SK-N-SH (cell line): ENCODE measurements around the gene RMI2. TPM values are rescaled to one million over a fixed set of nuclear protein-coding genes. Genes with fewer than 3 reads are reported as not detected.

Experiments
- CTCF ChIA-PET: fragments of 300-600, 350-600 bp; formaldehyde crosslinking; extraction: SDS; loops from one replicate; lab custom pipeline; 2021; lab: Yijun Ruan, JAX
- POLR2A ChIA-PET: fragments of 350-600 bp; sonication (Branson Sonifier 250); formaldehyde crosslinking; extraction: SDS; loops from one replicate; lab custom pipeline; 2020; ENCODE audit warnings: antibody characterized with exemption, inconsistent platforms; lab: Yijun Ruan, JAX
- DNase-seq: peaks from one replicate; pipeline ENCODE4 v3.0.0; 2012
- H2AFZ ChIP-seq: fragments of 200-600 bp; sonication (generic); 2 replicates; pipeline ENCODE4 v1.8.1; 2016; ENCODE audit warnings: antibody characterized with exemption, mild to moderate bottlenecking, low read depth
- H3F3A ChIP-seq: fragments of 200-600 bp; sonication (generic); replicated peaks from 2 replicates; pipeline ENCODE3; 2016; ENCODE audit warnings: antibody characterized with exemption, mild to moderate bottlenecking; ENCODE audit not compliant: insufficient read depth
- H3K27ac ChIP-seq, 2 experiments: fragments of 200-500 bp in 1 of 2; fragments of 200-600 bp in 1 of 2; sonication (Bioruptor generic) in 1 of 2; sonication (generic), shearing (Covaris generic) in 1 of 2; 2 replicates each; pipeline versions ENCODE4 v1.5.1 to v1.6.1; 2014 to 2016; ENCODE audit warnings: low read depth in 2 of 2, inconsistent platforms in 1 of 2, low read length in 1 of 2, mild to moderate bottlenecking in 1 of 2, mixed read lengths in 1 of 2
- H3K27me3 ChIP-seq: fragments of 200-600 bp; sonication (generic), shearing (Covaris generic); 2 replicates; pipeline ENCODE4 v1.6.1; 2016; ENCODE audit warnings: mixed run types; ENCODE audit not compliant: insufficient read depth
- H3K36me3 ChIP-seq, 2 experiments: fragments of 200-500 bp in 1 of 2; fragments of 200-600 bp in 1 of 2; sonication (Bioruptor generic) in 1 of 2; sonication (generic) in 1 of 2; replicated peaks in 1 of 2; 2 replicates each; pipeline versions ENCODE3 to v1.5.1; 2014 to 2016; ENCODE audit warnings: low read length in 1 of 2, mild to moderate bottlenecking in 1 of 2; ENCODE audit not compliant: insufficient read depth in 2 of 2, control insufficient read depth in 1 of 2
- H3K4me1 ChIP-seq, 2 experiments: fragments of 200-500 bp in 1 of 2; fragments of 200-600 bp in 1 of 2; sonication (Bioruptor generic) in 1 of 2; sonication (generic), shearing (Covaris generic) in 1 of 2; 2 replicates each; pipeline versions ENCODE4 v1.5.1 to v1.6.1; 2014 to 2016; ENCODE audit warnings: low read depth in 1 of 2, low read length in 1 of 2, mixed run types in 1 of 2; ENCODE audit not compliant: insufficient read depth in 2 of 2, control insufficient read depth in 1 of 2
- H3K4me2 ChIP-seq: fragments of 200-600 bp; sonication (generic), shearing (Covaris generic); 2 replicates; pipeline ENCODE4 v1.6.1; 2017; ENCODE audit warnings: mixed run types
- H3K4me3 ChIP-seq, 2 experiments: fragments of 200-500 bp in 1 of 2; fragments of 200-600 bp in 1 of 2; sonication (Bioruptor generic) in 1 of 2; sonication (generic), shearing (Covaris generic) in 1 of 2; 2 replicates each; pipeline versions ENCODE4 v1.5.1 to v1.8.1; 2014 to 2016; ENCODE audit warnings: low read depth in 2 of 2, inconsistent platforms in 1 of 2, low read length in 1 of 2, mild to moderate bottlenecking in 1 of 2, mixed read lengths in 1 of 2, moderate library complexity in 1 of 2
- H3K79me2 ChIP-seq: fragments of 200-600 bp; sonication (generic); 2 replicates; pipeline ENCODE4 v1.8.1; 2017; ENCODE audit warnings: mild to moderate bottlenecking; ENCODE audit not compliant: insufficient read depth
- H3K9ac ChIP-seq: fragments of 200-600 bp; sonication (generic); 2 replicates; pipeline ENCODE4 v1.6.1; 2017; ENCODE audit warnings: mixed run types
- H3K9me2 ChIP-seq: fragments of 200-600 bp; sonication (generic); 2 replicates; pipeline ENCODE4 v1.6.1; 2017; ENCODE audit warnings: mixed run types
- H3K9me3 ChIP-seq: fragments of 200-600 bp; sonication (generic); 2 replicates; pipeline ENCODE4 v1.6.1; 2017; ENCODE audit warnings: mixed run types, mild to moderate bottlenecking, moderate library complexity
- H4K20me1 ChIP-seq: fragments of 200-600 bp; sonication (generic); 2 replicates; pipeline ENCODE4 v1.6.1; 2017; ENCODE audit warnings: mild to moderate bottlenecking, mixed run types; ENCODE audit not compliant: insufficient read depth
- EP300 ChIP-seq, 2 experiments: IDR thresholded peaks; 2 replicates each; pipeline versions ENCODE4 v1.4.0 to v1.6.1; 2012; ENCODE audit warnings: borderline replicate concordance in 1 of 2, low read depth in 1 of 2, low read length in 1 of 2
- FOSL2 ChIP-seq: IDR thresholded peaks from 2 replicates; pipeline ENCODE4 v1.4.0; 2012; ENCODE audit warnings: low read depth, mild to moderate bottlenecking, moderate library complexity, borderline replicate concordance
- FOXM1 ChIP-seq: IDR thresholded peaks from 2 replicates; pipeline ENCODE4 v1.4.0; 2012; ENCODE audit warnings: low read depth, mild to moderate bottlenecking
- GABPA ChIP-seq: IDR thresholded peaks from 2 replicates; pipeline ENCODE4 v1.4.0; 2012; ENCODE audit warnings: low read depth, mild to moderate bottlenecking
- GATA2 ChIP-seq: sonication (generic); formaldehyde crosslinking; IDR thresholded peaks from 2 replicates; pipeline ENCODE4 v1.5.0; 2020; ENCODE audit warnings: mild to moderate bottlenecking, missing genetic modification reagents
- JUND ChIP-seq: IDR thresholded peaks from 2 replicates; pipeline ENCODE4 v1.4.0; 2012
- NFIC ChIP-seq: IDR thresholded peaks from 2 replicates; pipeline ENCODE4 v1.4.0; 2012; ENCODE audit warnings: borderline replicate concordance
- POLR2AphosphoS5 ChIP-seq: IDR thresholded peaks from 2 replicates; pipeline ENCODE4 v1.6.1; 2012; ENCODE audit warnings: low read depth, low read length
- RAD21 ChIP-seq: IDR thresholded peaks from 2 replicates; pipeline ENCODE4 v1.6.1; 2012; ENCODE audit warnings: mild to moderate bottlenecking, low read length
- RXRA ChIP-seq: IDR thresholded peaks from 2 replicates; pipeline ENCODE4 v1.4.0; 2012; ENCODE audit warnings: low read depth, mild to moderate bottlenecking, borderline replicate concordance
- SIN3A ChIP-seq: IDR thresholded peaks from 2 replicates; pipeline ENCODE4 v1.6.1; 2012; ENCODE audit warnings: low read depth, mild to moderate bottlenecking, low read length, moderate library complexity, borderline replicate concordance
- TAF1 ChIP-seq: IDR thresholded peaks from 2 replicates; pipeline ENCODE4 v1.6.1; 2012; ENCODE audit warnings: low read depth, mild to moderate bottlenecking, low read length, moderate library complexity, borderline replicate concordance
- TCF12 ChIP-seq: IDR thresholded peaks from 2 replicates; pipeline ENCODE4 v1.4.0; 2012
- TEAD4 ChIP-seq: IDR thresholded peaks from 2 replicates; pipeline ENCODE4 v1.4.0; 2012; ENCODE audit warnings: mild to moderate bottlenecking, borderline replicate concordance; ENCODE audit not compliant: insufficient read depth
- WGBS: methylation state at CpG from one replicate; pipeline ENCODE4 v1.1.6; 2017; ENCODE audit warnings: low lambda C conversion rate; 5-methylcytosine and 5-hydroxymethylcytosine counted together
- polyA plus RNA-seq, 3 experiments: library from polyadenylated mRNA; depleted of rRNA; stranded (reverse); fragments of >200 nt; gene quantifications; 2 replicates each; pipeline ENCODE4 v1.2.3, GENCODE V29; 2012
- TF ChIP-seq, protein P1 (sequence below): fragments of 200-600 bp; sonication (generic); IDR thresholded peaks from 2 replicates; pipeline ENCODE4 v1.6.1; 2017; ENCODE audit warnings: antibody characterized with exemption, mild to moderate bottlenecking, moderate library complexity
- TF ChIP-seq, protein P2 (sequence below): IDR thresholded peaks from 2 replicates; pipeline ENCODE4 v1.4.0; 2012; ENCODE audit warnings: low read depth
- TF ChIP-seq, protein P3 (sequence below): IDR thresholded peaks from 2 replicates; pipeline ENCODE4; 2012
- TF ChIP-seq, protein P4 (sequence below): IDR thresholded peaks from 2 replicates; pipeline ENCODE4 v1.4.0; 2012; ENCODE audit warnings: low read depth, borderline replicate concordance
- TF ChIP-seq, protein P5 (sequence below): IDR thresholded peaks from 2 replicates; pipeline ENCODE4 v1.6.1; 2012; ENCODE audit warnings: mild to moderate bottlenecking, low read depth, low read length, moderate library complexity

RMI2 gene
- polyA plus RNA-seq, 1 of the 3 experiments (the other 2 are of a cell fraction) = 8.5 TPM

DNA sequence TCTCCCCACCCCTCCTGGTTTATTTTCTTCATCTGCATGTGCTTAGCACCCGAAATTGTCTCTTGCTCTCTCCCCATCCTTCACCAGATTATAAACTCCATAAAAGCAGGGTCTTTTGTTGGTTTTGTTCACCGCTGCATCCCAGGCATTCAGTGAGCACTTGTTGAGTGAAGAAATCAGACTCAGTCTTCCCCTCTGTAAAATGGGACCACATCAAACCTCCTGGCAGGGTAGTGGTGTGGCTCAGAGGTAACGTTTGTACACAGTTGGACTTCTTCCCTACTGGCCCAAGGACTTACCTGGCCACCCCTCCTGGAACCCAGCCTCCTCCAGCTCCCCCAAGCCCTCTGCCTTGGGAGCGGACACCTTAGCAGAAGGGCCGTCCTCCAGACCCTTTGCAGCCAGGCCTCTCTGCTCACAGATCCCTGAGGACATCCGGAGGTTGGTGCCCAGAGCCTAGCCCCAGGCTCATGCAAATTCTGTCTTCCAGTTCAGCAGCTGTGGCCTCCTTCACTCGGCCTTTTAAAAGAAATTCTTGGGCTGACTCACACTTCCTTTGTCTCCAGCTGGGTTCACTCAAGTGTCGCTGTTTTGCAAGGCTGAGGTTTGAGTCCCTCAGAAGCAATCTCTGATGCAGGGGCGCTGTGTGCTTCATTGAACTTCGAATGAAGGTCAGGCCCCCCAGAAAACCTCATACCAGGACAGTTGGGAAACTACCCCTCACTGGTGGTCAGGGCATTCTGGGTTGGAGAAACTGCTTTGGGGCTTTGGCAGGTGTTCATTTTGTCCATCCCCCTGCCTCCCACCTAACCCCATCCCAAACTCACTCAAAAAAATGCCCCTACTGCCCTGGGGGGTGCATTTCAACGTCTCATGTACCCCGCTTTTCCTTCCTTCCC lies 16.8 kb upstream of the RMI2 start:
- H3K4me3 ChIP-seq = peak overlapping the region; percentile 1 to 20; a peak in 2 of 4 replicates
- H3K27ac ChIP-seq = peak overlapping the region; percentile 65 to 70
- H3K9me2 ChIP-seq = no peaks in the 10 kb centered on the region
- DNase-seq = no peak
- TF ChIP-seq, protein P1, sequence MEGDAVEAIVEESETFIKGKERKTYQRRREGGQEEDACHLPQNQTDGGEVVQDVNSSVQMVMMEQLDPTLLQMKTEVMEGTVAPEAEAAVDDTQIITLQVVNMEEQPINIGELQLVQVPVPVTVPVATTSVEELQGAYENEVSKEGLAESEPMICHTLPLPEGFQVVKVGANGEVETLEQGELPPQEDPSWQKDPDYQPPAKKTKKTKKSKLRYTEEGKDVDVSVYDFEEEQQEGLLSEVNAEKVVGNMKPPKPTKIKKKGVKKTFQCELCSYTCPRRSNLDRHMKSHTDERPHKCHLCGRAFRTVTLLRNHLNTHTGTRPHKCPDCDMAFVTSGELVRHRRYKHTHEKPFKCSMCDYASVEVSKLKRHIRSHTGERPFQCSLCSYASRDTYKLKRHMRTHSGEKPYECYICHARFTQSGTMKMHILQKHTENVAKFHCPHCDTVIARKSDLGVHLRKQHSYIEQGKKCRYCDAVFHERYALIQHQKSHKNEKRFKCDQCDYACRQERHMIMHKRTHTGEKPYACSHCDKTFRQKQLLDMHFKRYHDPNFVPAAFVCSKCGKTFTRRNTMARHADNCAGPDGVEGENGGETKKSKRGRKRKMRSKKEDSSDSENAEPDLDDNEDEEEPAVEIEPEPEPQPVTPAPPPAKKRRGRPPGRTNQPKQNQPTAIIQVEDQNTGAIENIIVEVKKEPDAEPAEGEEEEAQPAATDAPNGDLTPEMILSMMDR = peak; percentile 34; the same call in 1 of the 2 replicates
- no peak for TF ChIP-seq GABPA
- TF ChIP-seq SIN3A = peak; percentile 73; the same call in 1 of the 2 replicates
- TF ChIP-seq RXRA = peak; percentile 85; the same call in 1 of the 2 replicates
- TF ChIP-seq TAF1 = no peak
- TF ChIP-seq, protein P2, sequence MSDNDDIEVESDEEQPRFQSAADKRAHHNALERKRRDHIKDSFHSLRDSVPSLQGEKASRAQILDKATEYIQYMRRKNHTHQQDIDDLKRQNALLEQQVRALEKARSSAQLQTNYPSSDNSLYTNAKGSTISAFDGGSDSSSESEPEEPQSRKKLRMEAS = peak; percentile 23; the same call in 1 of the 2 replicates
- peak in 1 of 2 experiments; percentile 80; a peak in 1 of 4 replicates for TF ChIP-seq EP300 (IDR thresholded peaks at IDR 0.05; ENCODE audit: borderline replicate concordance in 1 of 2, low read depth in 1 of 2, low read length in 1 of 2)
- TF ChIP-seq JUND = peak; percentile 92
- TF ChIP-seq, protein P3, sequence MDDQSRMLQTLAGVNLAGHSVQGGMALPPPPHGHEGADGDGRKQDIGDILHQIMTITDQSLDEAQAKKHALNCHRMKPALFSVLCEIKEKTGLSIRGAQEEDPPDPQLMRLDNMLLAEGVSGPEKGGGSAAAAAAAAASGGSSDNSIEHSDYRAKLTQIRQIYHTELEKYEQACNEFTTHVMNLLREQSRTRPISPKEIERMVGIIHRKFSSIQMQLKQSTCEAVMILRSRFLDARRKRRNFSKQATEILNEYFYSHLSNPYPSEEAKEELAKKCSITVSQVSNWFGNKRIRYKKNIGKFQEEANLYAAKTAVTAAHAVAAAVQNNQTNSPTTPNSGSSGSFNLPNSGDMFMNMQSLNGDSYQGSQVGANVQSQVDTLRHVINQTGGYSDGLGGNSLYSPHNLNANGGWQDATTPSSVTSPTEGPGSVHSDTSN = peak; percentile 95
- peak; percentile 71 for TF ChIP-seq NFIC
- TF ChIP-seq GATA2 (CRISPR knock-in tag) = no peak
- TF ChIP-seq, protein P4, sequence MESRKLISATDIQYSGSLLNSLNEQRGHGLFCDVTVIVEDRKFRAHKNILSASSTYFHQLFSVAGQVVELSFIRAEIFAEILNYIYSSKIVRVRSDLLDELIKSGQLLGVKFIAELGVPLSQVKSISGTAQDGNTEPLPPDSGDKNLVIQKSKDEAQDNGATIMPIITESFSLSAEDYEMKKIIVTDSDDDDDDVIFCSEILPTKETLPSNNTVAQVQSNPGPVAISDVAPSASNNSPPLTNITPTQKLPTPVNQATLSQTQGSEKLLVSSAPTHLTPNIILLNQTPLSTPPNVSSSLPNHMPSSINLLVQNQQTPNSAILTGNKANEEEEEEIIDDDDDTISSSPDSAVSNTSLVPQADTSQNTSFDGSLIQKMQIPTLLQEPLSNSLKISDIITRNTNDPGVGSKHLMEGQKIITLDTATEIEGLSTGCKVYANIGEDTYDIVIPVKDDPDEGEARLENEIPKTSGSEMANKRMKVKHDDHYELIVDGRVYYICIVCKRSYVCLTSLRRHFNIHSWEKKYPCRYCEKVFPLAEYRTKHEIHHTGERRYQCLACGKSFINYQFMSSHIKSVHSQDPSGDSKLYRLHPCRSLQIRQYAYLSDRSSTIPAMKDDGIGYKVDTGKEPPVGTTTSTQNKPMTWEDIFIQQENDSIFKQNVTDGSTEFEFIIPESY = no peak
- TF ChIP-seq FOXM1 = 0 out of 2 replicates have a peak, but pooled peaks have one; percentile 40
- peak; percentile 81 for TF ChIP-seq TEAD4
- TF ChIP-seq TCF12 = peak; percentile 99
- peak; percentile 94 for TF ChIP-seq FOSL2
- TF ChIP-seq RAD21 = no peak
- TF ChIP-seq, protein P5, sequence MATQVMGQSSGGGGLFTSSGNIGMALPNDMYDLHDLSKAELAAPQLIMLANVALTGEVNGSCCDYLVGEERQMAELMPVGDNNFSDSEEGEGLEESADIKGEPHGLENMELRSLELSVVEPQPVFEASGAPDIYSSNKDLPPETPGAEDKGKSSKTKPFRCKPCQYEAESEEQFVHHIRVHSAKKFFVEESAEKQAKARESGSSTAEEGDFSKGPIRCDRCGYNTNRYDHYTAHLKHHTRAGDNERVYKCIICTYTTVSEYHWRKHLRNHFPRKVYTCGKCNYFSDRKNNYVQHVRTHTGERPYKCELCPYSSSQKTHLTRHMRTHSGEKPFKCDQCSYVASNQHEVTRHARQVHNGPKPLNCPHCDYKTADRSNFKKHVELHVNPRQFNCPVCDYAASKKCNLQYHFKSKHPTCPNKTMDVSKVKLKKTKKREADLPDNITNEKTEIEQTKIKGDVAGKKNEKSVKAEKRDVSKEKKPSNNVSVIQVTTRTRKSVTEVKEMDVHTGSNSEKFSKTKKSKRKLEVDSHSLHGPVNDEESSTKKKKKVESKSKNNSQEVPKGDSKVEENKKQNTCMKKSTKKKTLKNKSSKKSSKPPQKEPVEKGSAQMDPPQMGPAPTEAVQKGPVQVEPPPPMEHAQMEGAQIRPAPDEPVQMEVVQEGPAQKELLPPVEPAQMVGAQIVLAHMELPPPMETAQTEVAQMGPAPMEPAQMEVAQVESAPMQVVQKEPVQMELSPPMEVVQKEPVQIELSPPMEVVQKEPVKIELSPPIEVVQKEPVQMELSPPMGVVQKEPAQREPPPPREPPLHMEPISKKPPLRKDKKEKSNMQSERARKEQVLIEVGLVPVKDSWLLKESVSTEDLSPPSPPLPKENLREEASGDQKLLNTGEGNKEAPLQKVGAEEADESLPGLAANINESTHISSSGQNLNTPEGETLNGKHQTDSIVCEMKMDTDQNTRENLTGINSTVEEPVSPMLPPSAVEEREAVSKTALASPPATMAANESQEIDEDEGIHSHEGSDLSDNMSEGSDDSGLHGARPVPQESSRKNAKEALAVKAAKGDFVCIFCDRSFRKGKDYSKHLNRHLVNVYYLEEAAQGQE = peak; percentile 65; the same call in 1 of the 2 replicates
- TF ChIP-seq POLR2AphosphoS5 = peak; percentile 80
- TF ChIP-seq, all 33 proteins: peak for 14
- Histone ChIP-seq H3K4me2 (peak overlapping the region; percentile 88), H2AFZ (peak overlapping the region; percentile 59; the same call in 1 of the 2 replicates), H3K9me3 (no peaks in the 10 kb centered on the region), H3F3A (peaks cover 14% of the 10 kb centered on the region), H3K79me2 (no peaks in the 10 kb centered on the region), H4K20me1 (no peaks in the 10 kb centered on the region), H3K27me3 (no peaks in the 10 kb centered on the region), H3K9ac (peak overlapping the region; percentile 9; the same call in 1 of the 2 replicates), H3K4me1 (peaks cover 0 to 18% of the 10 kb centered on the region in 2 experiments; a peak in 3 of 4 replicates), H3K36me3 (no peaks in the 10 kb centered on the region)
- WGBS = 32% methylated on average over 12 of the region's 12 CpGs
- ChIA-PET CTCF (interaction anchor here (0.9 kb wide), 1 partner anchor 73 kb away, joined by 3 read pairs; the partner anchor contains the start of gene SOCS1), POLR2A (no interaction called here)
